TTC549 (cell line): Measurements from ENCODE around the gene HTD2.
A peak's percentile ranks its signal among the peaks of the same experiment; 100 is the strongest.

Source experiments
- FAIRE-seq: peaks from 2 replicates; lab custom pipeline; 2012; peaks lifted over from hg19 to GRCh38; lab: Jason Lieb, UNC

Gene HTD2

DNA sequence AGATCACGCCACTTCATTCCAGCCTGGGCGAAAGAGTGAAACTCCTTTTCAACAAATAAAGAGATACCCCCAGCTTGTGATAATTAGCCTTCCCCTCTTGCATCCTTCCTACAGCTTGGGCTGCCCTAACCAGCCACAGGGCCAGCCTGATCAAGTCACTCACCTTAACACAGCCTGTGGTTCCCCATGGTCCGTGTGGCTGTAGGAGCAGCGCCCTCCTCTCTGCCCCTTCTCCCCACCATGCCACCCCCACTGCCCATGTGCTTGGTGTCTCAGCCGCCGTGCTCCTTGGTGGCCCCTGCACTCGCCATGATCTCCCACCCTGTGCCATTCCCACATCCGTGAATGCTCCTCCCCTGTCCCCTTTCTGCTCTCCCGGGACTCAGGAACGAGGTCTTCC, 13.5 kb upstream of the HTD2 start:
- FAIRE-seq = no peak

DNA sequence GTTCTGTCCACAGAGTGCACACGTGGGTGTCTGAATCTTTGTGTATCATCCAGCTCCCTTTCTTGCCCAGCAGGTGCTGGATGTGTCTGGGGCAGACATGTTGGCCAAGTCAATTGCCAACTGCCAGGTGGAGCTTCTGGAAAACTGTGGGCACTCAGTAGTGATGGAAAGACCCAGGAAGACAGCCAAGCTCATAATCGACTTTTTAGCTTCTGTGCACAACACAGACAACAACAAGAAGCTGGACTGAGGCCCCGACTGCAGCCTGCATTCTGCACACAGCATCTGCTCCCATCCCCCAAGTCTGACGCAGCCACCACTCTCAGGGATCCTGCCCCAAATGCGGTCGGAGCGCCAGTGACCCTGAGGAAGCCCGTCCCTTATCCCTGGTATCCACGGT, 12.8 kb upstream of the HTD2 start:
- no peak for FAIRE-seq

DNA sequence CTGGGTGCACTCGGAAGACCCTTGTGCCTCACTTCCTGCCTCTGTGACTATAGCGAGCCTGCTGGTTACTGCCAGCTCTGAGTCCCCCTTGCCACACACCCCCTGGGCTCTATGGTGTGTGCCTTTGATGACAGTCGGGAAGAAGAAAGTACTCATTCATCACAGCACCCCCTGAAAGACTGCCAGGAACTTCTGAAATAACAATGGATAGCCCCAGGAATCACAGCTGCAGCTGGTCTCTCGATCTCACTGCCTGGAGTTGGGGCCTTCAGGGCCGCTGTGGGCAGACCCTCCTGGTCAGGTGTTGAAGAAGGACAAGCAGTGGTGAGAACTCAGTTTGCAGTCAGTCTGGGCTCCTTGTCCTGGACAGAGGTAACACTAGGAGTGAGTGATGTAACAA, 10.1 kb upstream of the HTD2 start:
- FAIRE-seq = no peak

DNA sequence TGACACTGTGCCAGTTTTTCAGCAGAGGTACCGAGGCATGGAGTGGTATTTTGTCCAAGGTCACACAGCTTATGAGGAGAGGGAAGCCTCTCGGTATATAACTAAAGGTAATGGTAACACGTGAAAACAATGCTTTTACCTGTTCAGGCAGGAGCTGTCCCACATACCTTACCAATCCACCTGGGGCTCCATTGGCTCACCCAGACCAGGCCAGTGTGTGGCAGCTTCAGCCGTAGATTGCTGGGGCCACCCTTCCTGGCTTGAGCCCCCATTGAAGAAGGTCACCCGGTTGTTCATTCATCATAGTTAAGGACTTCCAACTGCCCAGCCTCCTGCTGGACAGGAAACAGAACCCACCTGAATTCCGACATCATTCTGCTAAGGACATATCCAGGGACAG, 9.5 kb upstream of the HTD2 start:
- no peak for FAIRE-seq

DNA sequence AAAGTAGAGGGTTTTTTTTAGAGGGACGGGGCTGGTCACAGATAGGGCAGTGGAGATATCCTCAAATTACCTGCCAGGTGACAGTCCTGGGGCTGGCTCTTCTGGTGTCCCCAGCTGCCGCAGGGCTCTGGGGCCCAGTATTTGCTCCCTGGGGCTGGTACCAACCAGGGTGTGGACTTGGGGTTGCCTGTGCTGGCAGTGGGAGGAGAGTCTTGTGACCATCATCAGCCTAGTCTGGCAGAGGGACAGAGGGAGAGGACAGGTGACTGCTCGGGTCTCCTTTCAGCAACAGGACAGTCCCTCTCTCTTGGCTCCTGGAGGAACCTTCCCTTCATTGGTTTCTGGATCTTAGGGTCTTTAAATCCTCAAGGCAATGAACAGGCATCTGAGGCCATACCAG, 8.1 kb upstream of the HTD2 start:
- FAIRE-seq = no peak

DNA sequence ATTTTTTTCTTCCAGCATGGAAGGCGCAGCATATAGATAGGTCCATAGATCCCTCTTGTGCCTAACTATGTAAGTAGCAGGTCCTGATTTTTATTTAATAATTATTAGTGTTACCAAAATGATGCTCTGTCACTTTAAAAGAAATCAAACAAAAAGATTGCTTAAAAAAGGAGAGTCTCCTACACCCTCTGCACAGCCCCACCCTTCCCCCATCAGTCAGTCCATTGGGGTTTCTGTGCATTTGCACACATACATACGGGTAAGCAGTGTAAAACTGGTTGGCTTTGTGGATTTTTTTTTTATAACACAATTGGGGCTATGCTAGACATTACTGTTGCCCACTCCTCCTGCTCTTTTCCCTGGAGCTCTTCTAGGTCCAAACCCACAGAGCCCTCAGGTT, 7.2 kb upstream of the HTD2 start:
- no peak for FAIRE-seq

DNA sequence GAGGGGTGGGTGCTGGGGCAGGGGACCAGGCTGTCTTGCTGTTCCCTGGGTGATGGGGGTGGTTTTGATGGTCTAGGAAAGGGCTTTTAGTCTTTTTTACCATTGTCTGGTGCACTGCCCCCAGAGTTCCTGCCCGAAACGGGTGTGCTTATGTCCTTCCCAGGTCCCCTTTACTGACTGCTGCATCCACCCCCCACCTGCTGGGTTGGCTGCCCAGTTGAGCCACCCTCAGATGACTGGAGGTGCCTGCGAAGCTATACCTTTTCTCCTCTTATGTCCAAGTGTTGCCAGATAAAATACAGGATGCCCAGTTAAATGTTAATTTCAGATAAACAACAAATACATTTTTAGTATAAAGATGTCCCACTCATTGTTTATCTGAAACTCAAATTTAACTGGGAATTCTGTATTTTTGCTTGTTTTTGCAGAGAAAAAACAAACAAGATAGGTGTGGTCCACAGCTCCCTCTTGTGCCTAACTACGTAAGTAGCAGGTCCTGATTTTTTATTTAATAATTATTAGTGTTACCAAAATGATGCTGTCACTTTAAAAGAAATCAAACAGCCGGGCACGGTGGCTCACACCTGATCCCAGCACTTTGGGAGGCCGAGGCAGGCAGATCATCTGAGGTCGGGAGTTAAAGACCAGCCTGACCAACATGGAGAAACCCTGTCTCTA, 6.3 kb upstream of the HTD2 start:
- FAIRE-seq = peak; percentile 65

DNA sequence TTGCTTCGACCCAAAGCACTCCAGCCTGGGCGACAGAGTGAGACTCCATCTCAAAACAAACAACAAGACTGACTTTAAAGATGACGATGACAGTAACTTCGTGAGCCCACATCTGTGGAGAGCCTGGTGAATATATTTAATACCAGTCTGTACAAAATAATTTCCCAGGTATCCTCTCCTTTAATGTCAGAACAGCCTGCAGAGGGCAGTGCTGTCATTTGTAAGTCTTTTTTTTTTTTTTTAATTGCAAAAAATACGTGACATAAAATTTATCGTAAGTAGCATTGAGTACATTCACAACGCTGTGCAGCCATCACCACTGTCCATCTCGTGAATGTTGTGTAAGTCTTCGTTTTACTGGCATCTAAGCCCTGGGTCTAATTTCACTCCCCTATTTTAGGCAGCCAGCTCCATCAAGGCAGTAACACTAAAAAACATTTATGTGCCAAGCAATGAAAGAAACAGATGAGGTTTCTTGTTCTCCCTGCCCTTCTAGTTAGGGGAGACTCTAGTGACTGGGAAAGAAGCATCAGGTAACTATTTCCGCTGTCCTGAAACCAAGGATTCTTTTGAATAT, 1.4 kb downstream of the HTD2 start:
- FAIRE-seq = no peak

DNA sequence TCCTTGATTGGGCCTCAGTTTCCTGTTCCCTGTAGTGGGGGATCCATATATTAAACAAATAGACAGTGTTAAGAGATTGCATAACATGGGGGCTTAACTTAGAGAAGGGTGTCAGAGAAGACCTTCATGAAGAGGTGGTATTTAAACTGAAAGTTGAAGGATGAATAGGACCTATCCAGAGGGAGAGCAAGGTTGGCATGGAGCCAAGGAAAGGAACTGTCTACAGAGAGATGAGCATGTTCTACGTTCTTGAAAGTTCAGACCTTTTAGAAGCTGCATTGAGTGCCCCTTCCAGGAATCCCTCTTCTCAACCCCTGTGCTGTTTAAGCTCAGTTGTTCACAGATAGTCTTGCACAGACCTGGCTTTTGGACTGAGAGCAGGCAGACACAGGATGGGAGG, 2.4 kb downstream of the HTD2 start:
- no peak for FAIRE-seq

DNA sequence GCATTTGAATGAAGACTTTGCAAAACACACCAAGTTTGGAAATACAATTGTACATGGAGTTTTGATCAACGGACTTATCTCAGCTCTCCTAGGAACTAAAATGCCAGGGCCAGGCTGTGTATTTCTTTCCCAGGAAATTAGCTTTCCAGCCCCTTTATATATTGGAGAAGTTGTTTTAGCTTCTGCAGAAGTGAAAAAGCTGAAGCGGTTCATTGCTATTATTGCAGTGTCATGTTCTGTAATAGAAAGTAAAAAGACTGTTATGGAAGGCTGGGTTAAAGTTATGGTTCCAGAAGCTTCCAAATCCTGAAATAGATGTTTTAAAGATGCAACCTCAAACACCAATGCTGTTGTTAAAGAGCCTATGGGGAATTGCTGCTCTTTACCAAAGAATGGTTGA, 11.5 kb downstream of the HTD2 start:
- FAIRE-seq = no peak

DNA sequence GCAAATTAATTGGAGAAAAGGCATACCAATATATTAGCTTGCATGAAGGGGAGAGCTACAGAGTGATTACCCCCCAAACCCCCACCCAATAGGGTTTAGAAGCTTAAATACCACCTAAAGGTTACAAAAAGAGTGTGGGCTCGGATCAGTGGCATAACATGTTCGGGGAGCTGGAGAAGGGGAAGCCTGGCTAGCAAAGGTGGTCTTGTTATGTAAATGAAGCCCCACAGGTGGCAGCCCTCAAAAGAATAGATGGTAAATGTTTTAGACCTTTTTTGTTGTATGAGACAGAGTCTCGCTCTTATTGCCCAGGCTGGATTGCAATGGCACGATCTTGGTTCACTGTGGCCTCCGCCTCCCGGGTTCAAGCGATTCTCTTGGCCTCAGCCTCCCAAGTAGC, 15.5 kb downstream of the HTD2 start:
- FAIRE-seq = no peak

DNA sequence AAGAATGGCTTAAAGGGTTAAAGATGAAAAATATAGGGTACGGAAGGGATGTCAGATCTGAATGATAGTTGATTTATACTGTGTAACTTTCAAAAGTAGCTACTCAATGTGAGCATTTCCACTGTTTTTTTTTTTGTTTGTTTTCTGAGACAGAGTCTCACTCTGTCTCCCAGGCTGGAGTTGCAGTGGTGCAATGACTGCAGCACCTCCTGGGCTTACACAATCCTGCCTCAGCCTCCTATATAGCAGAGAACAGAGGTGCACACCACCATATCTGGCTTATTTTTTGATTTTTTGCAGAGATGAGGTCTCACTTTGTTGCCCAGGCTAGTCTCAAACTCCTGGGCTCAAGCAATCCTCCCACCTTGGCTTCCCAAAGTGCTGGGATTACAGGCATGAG, 16.5 kb downstream of the HTD2 start:
- no peak for FAIRE-seq

DNA sequence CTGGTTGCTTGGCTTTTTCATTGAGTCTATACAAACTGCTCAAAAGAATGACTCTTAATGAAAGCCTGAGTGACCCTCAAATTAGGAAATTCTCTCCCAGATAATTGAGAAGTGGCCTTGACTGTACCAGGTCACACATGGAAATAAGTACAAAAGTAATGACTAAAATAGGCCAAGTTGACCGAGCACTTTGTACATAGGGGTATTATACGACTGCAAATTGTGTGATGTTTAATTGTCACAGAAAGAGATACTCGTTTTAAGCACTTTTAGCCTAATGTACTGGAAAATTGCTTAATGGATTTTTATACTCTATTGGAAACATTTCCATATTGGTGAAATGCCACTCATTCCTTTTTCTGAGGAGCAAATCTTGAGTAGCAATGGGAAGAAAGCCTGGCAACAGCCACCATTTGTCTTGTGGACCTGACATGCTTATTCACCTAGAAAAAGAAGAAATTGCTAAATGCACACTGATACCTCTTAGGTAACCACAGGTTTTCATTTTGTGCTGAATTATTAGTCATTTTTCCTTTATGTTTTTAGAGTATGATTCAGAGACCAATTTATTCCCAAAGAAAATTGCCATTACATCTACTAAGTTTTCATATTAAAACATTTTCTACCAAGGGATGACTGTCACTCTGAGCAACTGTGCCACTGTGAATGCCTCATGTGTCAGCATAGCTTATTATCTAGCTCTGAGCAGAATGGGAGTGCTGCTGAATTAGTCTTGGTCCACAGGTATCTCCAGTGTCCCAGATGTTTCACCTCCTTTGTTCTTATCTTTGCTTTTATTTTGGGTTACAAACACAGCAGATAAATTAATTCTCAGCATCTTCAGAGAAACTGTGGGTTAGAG, 17.4 kb downstream of the HTD2 start:
- no peak for FAIRE-seq

DNA sequence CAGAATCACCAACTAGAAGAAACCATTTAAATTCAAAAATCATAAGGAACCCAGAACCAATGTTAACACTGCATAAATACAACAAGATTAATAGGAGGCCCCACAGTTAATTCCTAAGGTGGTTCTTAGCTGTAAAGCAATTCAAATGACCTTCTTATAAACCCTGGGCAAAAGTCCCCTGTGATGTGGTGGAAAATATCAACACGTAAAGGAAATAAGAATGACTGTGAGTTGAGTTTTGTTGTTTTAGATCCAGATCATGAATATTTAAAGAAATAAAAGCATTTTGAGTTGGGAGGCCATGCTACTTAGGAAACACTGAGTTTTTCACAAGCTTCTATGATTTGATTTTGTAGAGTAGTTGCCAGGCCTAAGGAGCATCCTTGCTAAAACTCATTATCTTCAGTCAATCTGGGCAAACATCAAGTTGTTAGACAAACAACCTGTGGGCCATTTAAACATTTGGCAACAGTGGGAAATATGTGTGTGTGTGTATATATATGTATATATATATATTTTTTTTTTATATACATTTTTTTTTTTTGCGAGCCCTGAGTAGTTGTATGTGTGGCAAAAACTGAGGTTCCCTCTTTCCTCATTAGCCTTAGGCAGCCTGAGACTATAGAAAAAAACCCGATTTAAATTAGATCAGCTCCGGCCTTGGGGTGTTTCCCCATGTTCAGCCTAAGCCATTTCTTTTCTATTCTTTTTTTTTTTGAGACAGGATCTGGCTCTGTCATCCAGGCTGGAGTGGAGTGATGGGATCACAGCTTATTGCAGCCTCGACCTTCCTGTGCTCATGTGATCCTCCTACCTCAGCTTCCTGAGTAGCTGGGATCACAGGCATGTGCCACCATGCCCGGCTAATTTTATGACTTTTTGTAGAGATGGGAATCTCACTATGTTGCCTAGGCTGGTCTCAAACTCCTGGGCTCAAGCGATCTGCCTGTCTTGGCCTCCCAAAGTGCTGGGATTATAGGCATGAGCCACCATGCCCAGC, 18.4 kb downstream of the HTD2 start:
- no peak for FAIRE-seq

DNA sequence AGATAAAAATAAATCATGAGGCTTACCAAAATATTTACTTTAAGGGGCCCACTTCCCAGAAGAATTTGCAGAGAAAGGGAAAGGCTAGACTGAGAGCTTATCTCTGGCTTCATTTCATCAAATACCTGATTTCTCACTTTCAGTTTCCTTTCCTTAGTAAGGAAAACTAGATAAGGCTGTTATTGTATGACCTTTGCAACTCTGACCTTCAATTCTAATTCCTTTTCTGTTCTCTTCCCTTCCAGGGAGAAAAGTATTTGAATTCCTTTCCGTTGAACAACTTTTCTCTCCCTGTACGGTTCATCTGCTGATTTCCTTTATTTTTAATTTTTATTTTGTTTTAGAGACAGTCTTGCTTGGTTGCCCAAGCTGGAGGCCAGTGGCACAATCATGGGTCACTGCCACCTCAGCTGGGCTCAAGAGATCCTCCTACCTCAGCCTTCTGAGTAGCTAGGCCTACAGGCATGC, 19.2 kb downstream of the HTD2 start:
- FAIRE-seq = no peak

DNA sequence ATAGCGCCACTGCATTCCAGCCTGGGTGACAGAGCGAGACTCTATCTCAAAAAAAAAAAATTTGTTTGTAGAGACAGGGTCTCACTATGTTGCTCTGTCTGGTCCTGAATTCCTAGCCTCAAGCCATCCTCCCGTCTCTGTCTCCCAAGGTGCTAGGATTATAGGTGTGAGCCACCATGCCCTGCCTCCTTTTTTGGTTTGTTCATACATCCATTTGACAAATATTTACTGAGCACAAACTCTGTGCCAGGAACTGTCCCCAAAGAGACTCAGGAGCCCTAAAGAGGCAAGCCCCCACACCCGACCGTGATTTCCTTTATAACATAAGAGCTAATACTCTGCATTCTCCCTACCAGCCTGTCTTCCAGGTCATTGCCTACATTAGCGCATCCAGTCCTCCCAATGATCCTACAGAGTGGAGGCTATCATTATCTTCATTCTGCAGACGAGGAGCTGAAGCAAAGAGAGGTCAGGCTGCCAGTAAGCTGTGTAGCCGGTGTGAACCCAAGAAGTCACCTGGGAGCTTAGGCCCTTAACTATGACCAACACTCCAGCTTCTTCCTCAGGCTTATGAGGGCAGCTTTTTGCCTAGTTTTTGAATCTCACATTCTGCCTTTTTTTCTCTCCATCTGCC, 20.1 kb downstream of the HTD2 start:
- no peak for FAIRE-seq

DNA sequence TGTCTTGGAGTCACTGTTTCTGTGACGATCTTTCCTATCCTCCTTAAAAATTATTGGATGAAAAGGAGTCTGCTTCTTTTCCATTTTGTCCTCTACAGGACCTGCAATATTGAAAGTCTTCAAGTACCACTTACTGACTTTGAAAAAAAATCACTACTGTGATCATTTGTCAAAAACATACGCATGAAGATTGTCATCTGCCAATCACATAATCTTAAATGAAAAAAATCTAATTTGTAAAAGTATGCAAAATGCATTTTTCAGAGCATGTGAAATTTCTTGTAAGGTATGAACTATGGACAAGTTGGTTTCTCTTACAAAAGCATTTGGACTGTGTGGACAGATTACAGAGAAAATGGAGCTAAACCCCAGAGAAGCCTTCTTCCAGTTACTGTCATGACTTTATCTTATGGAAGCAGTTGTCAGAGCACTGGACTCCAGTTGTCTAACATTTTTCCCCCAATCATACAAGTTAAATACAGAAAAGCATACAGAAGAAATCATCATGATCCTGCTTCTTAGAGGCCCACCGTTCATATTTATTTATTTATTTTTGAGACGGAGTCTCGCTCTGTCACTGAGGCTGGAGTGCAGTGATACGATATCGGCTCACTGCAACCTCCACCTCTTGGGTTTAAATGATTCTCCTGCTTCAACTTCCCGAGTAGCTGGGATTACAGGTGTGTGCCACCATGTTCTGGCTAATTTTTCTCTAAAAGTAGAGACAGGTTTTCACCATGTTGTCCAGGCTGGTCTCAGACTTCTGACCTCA, 23.0 kb downstream of the HTD2 start:
- FAIRE-seq = no peak

DNA sequence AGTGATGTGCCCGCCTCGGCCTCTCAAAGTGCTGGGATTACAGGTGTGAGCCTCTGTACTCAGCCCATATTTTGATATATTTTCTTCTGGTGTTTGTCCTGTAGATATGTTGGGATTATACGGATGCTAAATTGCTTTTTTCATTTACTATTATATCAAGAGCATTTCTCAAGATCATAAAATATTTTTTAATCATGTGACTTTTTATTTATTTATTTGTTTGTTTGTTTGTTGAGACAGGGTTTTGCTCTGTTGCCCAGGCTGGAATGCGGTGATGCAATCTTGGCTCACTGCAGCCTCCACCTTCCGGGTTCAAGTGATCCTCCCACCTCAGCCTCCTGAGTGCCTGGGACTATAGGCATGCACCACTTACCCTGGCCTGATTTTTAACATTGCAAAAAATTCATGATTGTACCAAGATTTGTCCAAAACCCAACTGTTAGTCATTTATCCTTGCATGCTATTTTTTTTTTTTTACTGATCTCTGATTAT, 23.6 kb downstream of the HTD2 start:
- FAIRE-seq = no peak

DNA sequence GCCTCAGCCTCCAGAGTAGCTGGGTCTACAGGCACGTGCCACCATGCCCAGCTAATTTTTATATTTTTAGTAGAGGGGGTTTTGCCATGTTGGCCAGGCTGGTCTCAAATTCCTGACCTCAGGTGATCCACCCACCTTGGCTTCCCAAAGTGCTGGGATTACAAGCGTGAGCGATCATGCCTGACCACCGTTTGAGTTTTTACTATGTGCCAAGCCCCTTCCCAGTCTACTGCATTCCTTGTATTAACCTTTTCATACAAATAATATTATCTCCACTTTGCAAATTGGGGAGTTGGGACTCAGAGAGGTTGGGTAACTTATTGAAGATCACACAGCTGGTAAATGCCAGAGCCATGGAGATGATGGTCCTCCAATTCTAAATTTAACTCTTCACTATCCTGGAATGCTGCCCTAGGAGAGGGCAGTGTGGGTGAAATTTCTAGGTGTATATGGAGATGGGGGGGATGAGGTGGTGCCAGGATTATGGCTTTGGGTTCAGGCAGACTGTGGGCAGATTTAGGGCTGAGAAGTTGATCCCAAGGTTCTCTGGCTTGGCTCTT, 25.4 kb downstream of the HTD2 start:
- no peak for FAIRE-seq

DNA sequence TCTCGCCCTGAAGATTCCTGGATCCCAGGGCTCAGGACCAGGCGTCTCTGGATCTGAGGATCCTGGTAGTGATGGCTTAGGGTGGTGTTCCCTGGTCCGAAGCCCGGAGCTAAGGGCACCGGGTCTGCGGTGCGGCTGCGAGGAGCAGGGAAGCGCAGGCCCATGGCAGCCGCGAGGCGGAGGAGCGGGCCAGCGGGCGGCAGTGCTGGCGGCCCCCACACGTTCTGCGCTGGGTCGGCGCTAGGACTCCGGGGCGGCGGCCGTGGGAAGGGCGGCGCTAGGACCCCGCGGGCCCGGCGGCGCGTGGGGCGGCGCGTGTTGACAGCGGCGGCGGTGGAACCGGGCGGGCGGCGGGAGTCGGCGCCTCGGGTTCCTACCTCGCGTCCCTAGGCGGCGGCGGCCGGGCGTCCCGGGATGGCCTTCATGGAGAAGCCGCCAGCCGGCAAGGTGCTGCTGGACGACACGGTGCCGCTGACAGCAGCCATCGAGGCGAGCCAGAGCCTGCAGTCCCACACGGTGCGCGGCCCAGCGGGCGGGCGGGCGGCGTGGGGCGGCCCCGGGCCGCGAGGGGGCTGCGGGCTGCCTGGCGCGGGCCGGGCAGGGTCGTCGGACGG, 26.4 kb downstream of the HTD2 start, which contains the start of gene PXK:
Gene PXK, plus strand, starts transcription at position 318 of the 614 bp plus-strand sequence. Its CDS starts 97 bp downstream, at position 415.
- no peak for FAIRE-seq
